HG03460 (cell line): ENCODE results near the gene RNF44.

Source experiments
- ATAC-seq: cut with Tn5 transposase; IDR thresholded peaks from one replicate; pipeline ENCODE4 v1.9.1; 2021; ENCODE audit not compliant: unreplicated experiment

The RNF44 gene

DNA sequence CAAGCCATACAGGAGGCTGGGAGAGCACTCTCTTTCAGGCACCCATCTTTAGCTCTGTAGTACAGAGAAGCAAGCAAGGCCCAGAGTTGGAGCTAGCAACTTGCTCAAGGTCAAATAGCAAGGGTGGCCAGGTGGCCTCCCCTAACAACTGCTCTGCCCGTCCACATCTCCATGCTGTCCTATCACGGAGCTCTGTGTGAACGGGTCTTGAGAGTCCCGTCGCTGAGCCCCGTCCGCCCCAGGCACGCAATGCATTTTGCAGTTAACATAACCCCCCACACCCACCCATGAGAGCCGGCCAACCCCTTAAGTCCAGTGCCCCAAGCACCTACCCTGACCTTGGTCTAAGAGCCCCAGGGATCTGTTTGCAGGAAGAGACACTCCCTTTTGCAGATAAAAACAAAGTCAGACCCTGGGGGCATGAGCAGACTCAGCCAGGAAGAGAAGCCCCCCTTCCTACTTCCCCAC is 1.5 kb downstream of the RNF44 start:
- no peak for ATAC-seq

DNA sequence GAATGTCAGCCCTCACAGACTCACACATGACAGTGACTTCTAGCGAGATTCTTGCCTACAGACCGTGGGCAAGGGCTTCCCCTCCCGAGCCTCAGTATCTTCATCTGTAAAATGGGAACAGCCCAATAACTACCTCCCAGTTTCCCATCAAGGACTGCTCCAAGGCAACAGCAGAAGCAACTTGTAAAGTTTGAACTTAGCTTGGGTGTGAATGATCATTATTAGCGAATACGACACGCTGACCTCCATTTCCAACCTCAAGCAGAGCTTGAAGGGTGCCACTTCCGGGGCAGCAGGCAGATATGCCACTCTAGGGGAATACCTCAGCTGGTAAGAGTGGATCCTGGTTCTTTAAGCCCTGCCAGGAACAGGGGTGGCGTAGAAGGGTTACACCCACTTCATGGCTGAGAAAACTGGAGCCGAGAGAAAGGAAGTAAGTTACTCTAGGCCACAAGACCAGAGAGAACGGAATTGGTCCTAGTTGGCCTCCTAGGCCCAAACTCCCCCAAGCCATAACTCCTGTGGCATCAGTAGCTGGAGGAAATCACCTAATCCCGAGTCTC is 2.0 kb downstream of the RNF44 start:
- ATAC-seq, result no peak

DNA sequence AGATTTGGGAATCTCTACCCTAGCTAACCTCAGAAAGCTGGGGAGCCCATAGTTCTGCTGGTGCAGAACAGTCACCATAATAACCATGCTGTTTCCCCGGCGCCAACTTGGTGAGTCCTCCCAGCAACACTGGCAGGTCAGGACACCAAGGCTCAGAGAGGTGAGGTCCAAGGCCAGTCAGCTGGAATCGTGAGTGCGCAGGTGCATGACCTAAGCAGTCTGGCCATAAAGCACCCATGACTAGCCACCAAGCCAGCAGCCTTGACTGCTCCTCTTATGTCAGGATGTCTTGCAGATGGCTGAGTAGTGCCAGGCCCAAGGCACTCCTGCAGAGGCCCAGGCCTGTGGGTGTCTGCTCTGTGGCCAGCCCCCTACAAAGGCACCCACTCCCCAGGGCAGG is 2.6 kb downstream of the RNF44 start:
- ATAC-seq, result no peak

- no peak for ATAC-seq
Measured at GRCh38 chr5:176533894-176534611, 3.1 kb downstream of the RNF44 start.

GRCh38 chr5:176533390-176533789 is 3.8 kb downstream of the RNF44 start:
- ATAC-seq, result no peak

GRCh38 chr5:176532795-176533194 is 4.4 kb downstream of the RNF44 start:
- ATAC-seq, result no peak

- no peak for ATAC-seq
Measured at GRCh38 chr5:176531902-176532493, 5.2 kb downstream of the RNF44 start.

DNA sequence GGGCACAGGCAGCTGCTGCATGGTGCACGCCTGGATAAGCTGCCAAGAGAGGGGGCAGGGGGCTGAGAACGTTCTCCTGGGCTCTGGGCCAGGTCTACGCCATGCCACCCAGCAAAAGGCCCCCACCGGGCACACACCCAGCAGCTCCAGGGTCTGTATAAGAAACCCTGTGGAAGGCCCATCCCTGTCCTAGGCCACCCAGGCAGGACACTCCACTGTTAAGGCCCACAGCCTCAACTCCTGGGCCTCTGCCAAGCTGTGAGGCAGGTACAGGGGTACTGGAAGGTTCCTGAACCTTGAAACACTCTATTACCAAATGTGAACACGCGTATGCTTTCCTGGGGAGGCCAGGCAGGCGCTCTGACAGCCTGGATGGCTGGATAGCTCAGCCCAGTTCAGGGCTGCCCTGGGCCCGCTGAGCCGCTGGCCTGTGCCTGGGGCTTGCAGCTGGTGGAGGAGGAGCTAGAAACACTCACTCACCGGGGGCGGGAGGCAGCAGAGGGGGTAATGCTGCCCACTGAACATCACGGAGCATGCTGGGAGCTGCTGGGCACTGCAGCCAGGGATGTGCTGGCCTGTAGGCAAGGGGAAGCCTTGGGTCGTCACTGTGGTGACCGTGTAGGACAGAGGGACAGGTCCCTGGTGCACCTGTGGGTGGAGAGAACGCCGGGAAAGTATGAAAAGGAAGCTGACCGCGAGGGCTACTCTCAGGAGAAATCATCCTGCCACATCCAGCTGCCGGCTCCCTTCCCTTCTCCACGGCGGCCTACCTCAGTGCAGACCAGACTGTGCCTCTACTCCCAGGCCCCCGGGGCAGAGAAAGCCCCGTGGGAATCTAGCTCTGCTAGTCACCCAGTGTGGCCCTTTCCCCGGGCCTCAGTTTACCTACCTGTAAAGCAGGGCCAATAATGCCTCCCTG is 6.0 kb downstream of the RNF44 start:
- ATAC-seq, result no peak

DNA sequence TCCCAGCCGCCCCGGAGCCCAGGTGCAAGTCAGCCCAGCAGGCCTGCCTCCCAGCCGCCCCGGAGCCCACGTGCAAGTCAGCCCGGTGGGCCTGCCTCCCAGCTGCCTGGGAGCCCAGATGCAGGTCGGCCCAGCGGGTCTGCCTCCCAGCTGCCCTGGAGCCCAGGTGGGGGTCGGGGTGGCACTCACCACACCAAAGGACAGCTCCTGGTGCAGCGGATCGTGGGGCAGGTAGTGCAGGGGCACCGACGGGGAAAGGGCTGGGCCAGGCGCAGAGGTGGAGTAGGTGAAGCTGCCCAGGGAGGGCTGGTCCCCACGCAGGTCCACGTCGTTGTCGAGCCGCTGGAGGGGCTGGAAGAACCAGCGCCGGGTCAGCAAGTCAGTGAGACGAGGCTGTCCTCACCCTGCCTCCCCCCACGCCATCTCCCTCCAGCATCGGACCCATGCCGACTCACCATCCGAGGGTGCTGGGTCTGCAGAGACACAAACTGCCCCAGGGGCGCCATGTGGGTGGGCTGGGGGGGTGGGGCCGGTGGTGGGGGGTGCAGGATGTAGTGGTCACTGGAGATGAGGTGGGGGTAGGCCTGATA is 6.7 kb downstream of the RNF44 start:
- ATAC-seq, result no peak

DNA sequence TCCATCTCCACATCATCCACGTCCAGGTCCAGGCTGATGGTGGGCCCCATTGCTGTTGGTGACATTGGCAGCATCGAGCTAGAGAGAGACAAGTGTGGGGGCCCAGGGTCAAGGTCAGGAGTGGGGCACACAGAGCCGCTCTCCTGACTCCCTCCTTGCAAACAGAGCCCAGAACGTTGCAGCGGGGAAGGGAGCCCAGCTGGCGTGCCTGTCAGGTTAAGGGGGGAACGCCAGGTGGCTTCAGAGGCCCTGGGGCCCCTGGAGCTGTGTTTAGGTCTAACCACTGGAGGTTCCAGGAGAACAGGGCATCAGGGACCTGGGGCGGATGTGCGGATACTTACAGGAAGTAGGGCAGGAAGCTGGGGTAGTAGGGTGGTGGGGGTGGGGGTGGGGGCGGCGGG is 7.5 kb downstream of the RNF44 start:
- no peak for ATAC-seq

GRCh38 chr5:176529116-176529740 is 8.0 kb downstream of the RNF44 start:
- no peak for ATAC-seq

DNA sequence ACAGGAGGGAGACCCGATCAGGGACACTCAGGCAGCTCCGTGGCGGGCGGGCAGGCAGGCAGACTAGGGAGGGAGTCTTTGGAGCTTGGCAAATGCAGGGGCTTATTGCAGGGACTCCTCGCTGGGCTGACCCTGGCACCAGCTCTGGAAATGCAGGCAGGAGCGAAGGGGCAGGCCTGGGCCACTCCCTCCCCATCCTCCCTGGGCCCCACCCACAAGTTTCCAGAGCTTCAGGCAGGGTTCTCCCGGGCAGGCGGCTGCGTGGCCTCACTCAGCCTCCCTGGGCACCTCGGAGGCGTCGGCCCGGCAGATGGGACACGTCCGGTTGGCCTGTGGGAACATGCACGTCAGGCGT is 8.5 kb downstream of the RNF44 start:
- ATAC-seq, result no peak

DNA sequence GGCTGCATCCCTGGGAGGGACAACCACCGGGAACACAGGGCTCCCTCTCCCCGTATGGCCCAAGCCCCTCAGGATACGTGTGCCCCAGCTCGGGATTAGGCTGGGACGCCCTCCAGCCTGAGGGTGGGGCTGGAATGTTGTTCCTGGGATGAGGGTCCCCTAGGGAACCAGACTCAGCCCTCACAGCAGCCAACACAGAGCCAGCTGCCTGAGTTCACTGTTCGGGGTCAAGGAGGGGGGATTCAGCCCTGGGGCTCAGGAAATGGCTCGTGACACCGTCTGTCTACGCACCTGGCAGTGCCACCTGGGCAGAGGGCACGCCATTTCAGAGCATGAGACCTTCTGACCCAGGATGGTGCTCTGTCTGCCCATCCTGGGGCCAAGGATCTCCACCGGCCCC is 8.9 kb downstream of the RNF44 start:
- no peak for ATAC-seq

GRCh38 chr5:176527246-176528222 is 9.7 kb downstream of the RNF44 start:
- no peak for ATAC-seq

- no peak for ATAC-seq
Measured at GRCh38 chr5:176526462-176526861, 10.7 kb downstream of the RNF44 start.

- ATAC-seq, result no peak
Measured at GRCh38 chr5:176525677-176526076, 11.5 kb downstream of the RNF44 start.

DNA sequence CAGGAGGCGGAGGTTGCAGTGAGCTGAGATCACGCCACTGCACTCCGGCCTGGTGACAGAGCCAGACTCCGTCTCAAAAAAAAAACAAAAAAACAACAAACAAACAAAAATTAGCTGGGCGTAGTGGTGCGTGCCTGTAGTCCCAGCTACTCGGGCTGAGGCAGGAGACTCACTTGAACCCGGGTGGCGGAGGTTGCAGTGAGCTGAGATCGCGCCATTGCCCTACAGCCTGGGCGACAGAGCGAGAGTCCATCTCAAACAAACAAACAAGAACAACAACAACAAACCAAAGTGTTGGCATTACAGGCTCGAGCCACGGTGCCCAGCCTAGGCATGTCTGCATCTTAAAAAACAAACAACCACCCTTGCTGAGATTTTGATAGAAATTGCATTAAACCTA is 12.2 kb downstream of the RNF44 start:
- no peak for ATAC-seq

- no peak for ATAC-seq
Measured at GRCh38 chr5:176524138-176524537, 13.1 kb downstream of the RNF44 start.

- ATAC-seq, result no peak
Measured at GRCh38 chr5:176521699-176522263, 15.4 kb downstream of the RNF44 start.
